ENCODE measurements around the gene CTSC.

CTSC gene

GRCh38 chr11:88353835-88354496 lies 16.4 kb upstream of the CTSC start:
- no peak for TF ChIP-seq CTCF (IDR thresholded peaks at IDR 0.05; ENCODE audit: borderline replicate concordance, insufficient read depth, low read depth, low read length)
- no peak overlapping the region for H3K4me3 ChIP-seq (ENCODE audit: low read depth, low read length)

- TF ChIP-seq CTCF (IDR thresholded peaks at IDR 0.05; ENCODE audit: borderline replicate concordance, insufficient read depth, low read depth, low read length), result no peak
- H3K4me3 ChIP-seq (ENCODE audit: low read depth, low read length), result no peak overlapping the region
Measured at GRCh38 chr11:88353386-88353785, 15.8 kb upstream of the CTSC start.

GRCh38 chr11:88352139-88352538 lies 14.6 kb upstream of the CTSC start:
- no peak overlapping the region for H3K4me3 ChIP-seq (ENCODE audit: low read depth, low read length)
- TF ChIP-seq CTCF (IDR thresholded peaks at IDR 0.05; ENCODE audit: borderline replicate concordance, insufficient read depth, low read depth, low read length), result no peak

GRCh38 chr11:88348870-88349269 lies 11.3 kb upstream of the CTSC start:
- TF ChIP-seq CTCF (IDR thresholded peaks at IDR 0.05; ENCODE audit: borderline replicate concordance, insufficient read depth, low read depth, low read length), result no peak
- H3K4me3 ChIP-seq (ENCODE audit: low read depth, low read length), result no peak overlapping the region

- TF ChIP-seq CTCF (IDR thresholded peaks at IDR 0.05; ENCODE audit: borderline replicate concordance, insufficient read depth, low read depth, low read length), result no peak
- H3K4me3 ChIP-seq (ENCODE audit: low read depth, low read length), result no peak overlapping the region
Measured at GRCh38 chr11:88345949-88346348, 8.4 kb upstream of the CTSC start.

- no peak for TF ChIP-seq CTCF (IDR thresholded peaks at IDR 0.05; ENCODE audit: borderline replicate concordance, insufficient read depth, low read depth, low read length)
- no peak overlapping the region for H3K4me3 ChIP-seq (ENCODE audit: low read depth, low read length)
Measured at GRCh38 chr11:88345408-88345807, 7.9 kb upstream of the CTSC start.

GRCh38 chr11:88344869-88345268 lies 7.3 kb upstream of the CTSC start:
- H3K4me3 ChIP-seq (ENCODE audit: low read depth, low read length), result no peak overlapping the region

More at GRCh38 chr11:88344869-88345268, 7.3 kb upstream of the CTSC start:
- no peak for TF ChIP-seq CTCF (IDR thresholded peaks at IDR 0.05; ENCODE audit: borderline replicate concordance, insufficient read depth, low read depth, low read length)

Measured in GM12875 (cell line).